Prostate gland (tissue), 2 donors: ENCODE results near the gene HYLS1.
"Not testable (repeated sequence)": the region's sequence is repeated elsewhere in the genome, so short reads cannot be mapped to it uniquely, and the experiment has no call there.

Experiments
- CTCF ChIP-seq, 4 experiments: fragments of 200-600 bp in 2 of 4; fragments of 450-650 bp in 2 of 4; sonication (generic) in 2 of 4; IDR thresholded peaks; 1 replicate in 3 of 4; 2 replicates in 1 of 4; pipeline ENCODE4 v1.5.1; 2016 to 2019; ENCODE audit warnings: antibody characterized with exemption in 4 of 4, mild to moderate bottlenecking in 2 of 4, moderate library complexity in 2 of 4
- POLR2A ChIP-seq: fragments of 450-650 bp; IDR thresholded peaks from one replicate; pipeline ENCODE4 v1.6.1; 2016; ENCODE audit warnings: antibody characterized with exemption, mild to moderate bottlenecking
- POLR2AphosphoS5 ChIP-seq: sonication (generic); formaldehyde crosslinking; IDR thresholded peaks from one replicate; pipeline ENCODE4 v1.6.1; 2017; ENCODE audit warnings: antibody characterized with exemption

GRCh38 chr11:125862786-125863185, 24.7 kb upstream of the HYLS1 start:
- TF ChIP-seq CTCF (IDR thresholded peaks at IDR 0.05); POLR2A; POLR2AphosphoS5: not testable (repeated sequence)
